Testis (tissue), 3 donors: ENCODE data around the gene IGFBP1. TPM values are rescaled to one million over a fixed set of nuclear protein-coding genes. Genes with fewer than 3 reads are reported as not detected.

ENCODE experiments used
- DNase-seq: peaks from one replicate; pipeline ENCODE4 v3.0.0-alpha.2; 2019
- H3K27ac ChIP-seq, 2 donors: fragments of 200-600 bp; sonication (generic); one replicate each; pipeline ENCODE4 v1.5.1; 2019
- H3K27me3 ChIP-seq: fragments of 200-600 bp; sonication (generic); one replicate; pipeline ENCODE4 v1.5.1; 2019
- H3K36me3 ChIP-seq: fragments of 200-600 bp; sonication (generic); one replicate; pipeline ENCODE4 v1.5.1; 2017; ENCODE audit warnings: low read depth; ENCODE audit errors: missing control alignments
- H3K4me1 ChIP-seq: fragments of 200-600 bp; sonication (generic); one replicate; pipeline ENCODE4 v1.5.1; 2019
- H3K4me3 ChIP-seq, 2 donors: fragments of 200-600 bp; sonication (generic); one replicate each; pipeline ENCODE4 v1.5.1; 2017 to 2019
- H3K9me3 ChIP-seq: fragments of 200-600 bp; sonication (generic); one replicate; pipeline ENCODE4 v1.5.1; 2017
- CTCF ChIP-seq, 3 experiments: fragments of 450-650 bp in 2 of 3; fragments of 200-600 bp in 1 of 3; sonication (generic) in 1 of 3; IDR thresholded peaks; one replicate each; pipeline ENCODE4 v1.5.1; 2016 to 2019; ENCODE audit warnings: antibody characterized with exemption in 3 of 3, mild to moderate bottlenecking in 2 of 3, moderate library complexity in 1 of 3
- POLR2A ChIP-seq: fragments of 450-650 bp; IDR thresholded peaks from one replicate; pipeline ENCODE4 v1.6.1; 2017; ENCODE audit warnings: antibody characterized with exemption, mild to moderate bottlenecking, moderate library complexity
- WGBS, 2 donors: methylation state at CpG; one replicate each; pipeline ENCODE4 v1.1.5; 2018; 5-methylcytosine and 5-hydroxymethylcytosine counted together
- intact Hi-C: fragments of 100-400 bp; cut with DNase I; formaldehyde crosslinking; loops from one replicate; pipeline ENCODE4 v1.15.1; 2023; ENCODE audit warnings: low total_unique reads
- polyA plus RNA-seq: library from polyadenylated mRNA; stranded (reverse); fragments of 350-450 nt; fragmentation: Illumina TruSeq; extraction: RNeasy Lipid Tissue Mini Kit (QIAGEN cat#74804); gene quantifications from one replicate; pipeline ENCODE4 v1.2.3, GENCODE V29; 2014; ENCODE audit warnings: low read depth, low replicate concordance; ENCODE audit not compliant: insufficient read depth
- total RNA-seq, 2 donors: library from RNA; depleted of rRNA; stranded (reverse); fragments of >200 nt; gene quantifications; one replicate each; pipeline ENCODE4 v1.2.3, GENCODE V29; 2016

The IGFBP1 gene
- total and polyA plus RNA-seq, 3 donors from 2014 or later: 0.33 to 0.50 TPM; not detected in 1

- Histone ChIP-seq H3K27me3 (no peaks in the 10 kb centered on the region), H3K4me3 (no peak overlapping the region), H3K9me3 (no peaks in the 10 kb centered on the region), H3K36me3 (no peaks in the 10 kb centered on the region), H3K27ac (no peak overlapping the region), H3K4me1 (no peaks in the 10 kb centered on the region)
- DNase-seq: no peak
- intact Hi-C loops: no loop called here
- TF ChIP-seq POLR2A: no peak
- TF ChIP-seq CTCF (IDR thresholded peaks at IDR 0.05): no peak
- WGBS, 2 donors: 73 to 74% methylated on average over 12 of the region's 12 CpGs
Observed at GRCh38 chr7:45881759-45882464, 6.4 kb upstream of the IGFBP1 start.

GRCh38 chr7:45882465-45882810 lies 5.8 kb upstream of the IGFBP1 start:
- WGBS, 2 donors: 80 to 82% methylated on average over 5 of the region's 5 CpGs
- no peak for DNase-seq
- no peak overlapping the region for H3K4me3 ChIP-seq
- no peak overlapping the region for H3K27ac ChIP-seq
- no peaks in the 10 kb centered on the region for H3K27me3 ChIP-seq
- TF ChIP-seq POLR2A (no peak), CTCF (IDR thresholded peaks at IDR 0.05) (no peak)
- no peaks in the 10 kb centered on the region for H3K9me3 ChIP-seq
- intact Hi-C loops: no loop called here
- H3K36me3 ChIP-seq: no peaks in the 10 kb centered on the region
- H3K4me1 ChIP-seq: no peaks in the 10 kb centered on the region

- no peak for DNase-seq
- 81 to 88% methylated on average over 4 of the region's 4 CpGs for WGBS, 2 donors
- H3K4me3 ChIP-seq: no peak overlapping the region
- intact Hi-C loops: no loop called here
- no peaks in the 10 kb centered on the region for H3K9me3 ChIP-seq
- H3K4me1 ChIP-seq: peaks cover 6% of the 10 kb centered on the region
- TF ChIP-seq CTCF (IDR thresholded peaks at IDR 0.05) (no peak), POLR2A (no peak)
- no peaks in the 10 kb centered on the region for H3K27me3 ChIP-seq
- H3K36me3 ChIP-seq: no peaks in the 10 kb centered on the region
- no peak overlapping the region for H3K27ac ChIP-seq
Observed at GRCh38 chr7:45884136-45884535, 4.2 kb upstream of the IGFBP1 start.

GRCh38 chr7:45885264-45885882 lies 2.9 kb upstream of the IGFBP1 start:
- no peaks in the 10 kb centered on the region for H3K9me3 ChIP-seq
- H3K36me3 ChIP-seq: no peaks in the 10 kb centered on the region
- H3K27me3 ChIP-seq: no peaks in the 10 kb centered on the region
- TF ChIP-seq POLR2A (no peak), CTCF (IDR thresholded peaks at IDR 0.05) (no peak)
- no peak overlapping the region for H3K4me3 ChIP-seq
- peaks cover 6% of the 10 kb centered on the region for H3K4me1 ChIP-seq
- no peak overlapping the region for H3K27ac ChIP-seq
- intact Hi-C loops: no loop called here
- WGBS, 2 donors: 70 to 71% methylated on average over 7 of the region's 7 CpGs
- DNase-seq: no peak
